Measurements from ENCODE around the gene LONP1.

Gene LONP1

DNA sequence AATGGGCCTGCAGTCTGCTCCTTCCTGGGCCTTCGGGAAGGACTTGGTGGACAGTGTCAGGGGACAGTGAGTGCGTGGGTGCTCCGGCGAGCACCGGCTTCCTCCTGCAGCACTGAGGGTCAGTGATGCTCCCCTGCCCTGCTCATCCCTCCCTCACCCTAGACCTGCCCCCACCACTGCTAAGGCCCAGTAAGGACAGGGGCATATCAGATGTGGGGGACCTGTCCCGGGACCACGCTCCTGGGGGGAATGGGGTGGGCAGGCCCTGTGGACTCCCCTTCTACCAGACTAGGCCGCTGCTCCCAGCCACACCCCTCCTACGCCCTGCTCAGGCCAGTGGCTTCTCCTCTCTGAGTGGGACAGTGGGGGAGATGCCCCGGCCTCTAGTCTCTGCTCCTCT is 42.8 kb downstream of the LONP1 start:
- no peak for DNase-seq

DNA sequence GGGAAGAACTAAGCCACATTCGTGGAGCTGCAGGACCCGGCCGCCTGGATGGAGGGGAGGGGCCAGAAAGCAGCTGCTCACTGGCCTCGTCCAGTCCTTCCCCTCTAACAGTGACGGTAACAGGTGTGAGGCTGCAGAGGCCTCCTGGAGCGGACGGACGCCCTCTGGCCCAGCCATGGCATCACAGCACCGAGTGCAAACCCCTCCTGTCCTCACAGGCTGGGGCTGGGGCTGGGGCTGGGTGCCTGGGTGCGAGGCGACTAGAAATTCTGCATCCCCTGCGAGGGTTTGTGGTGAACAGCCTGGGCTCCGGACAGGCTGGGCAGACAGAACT is 43.2 kb downstream of the LONP1 start:
- no peak for DNase-seq

DNA sequence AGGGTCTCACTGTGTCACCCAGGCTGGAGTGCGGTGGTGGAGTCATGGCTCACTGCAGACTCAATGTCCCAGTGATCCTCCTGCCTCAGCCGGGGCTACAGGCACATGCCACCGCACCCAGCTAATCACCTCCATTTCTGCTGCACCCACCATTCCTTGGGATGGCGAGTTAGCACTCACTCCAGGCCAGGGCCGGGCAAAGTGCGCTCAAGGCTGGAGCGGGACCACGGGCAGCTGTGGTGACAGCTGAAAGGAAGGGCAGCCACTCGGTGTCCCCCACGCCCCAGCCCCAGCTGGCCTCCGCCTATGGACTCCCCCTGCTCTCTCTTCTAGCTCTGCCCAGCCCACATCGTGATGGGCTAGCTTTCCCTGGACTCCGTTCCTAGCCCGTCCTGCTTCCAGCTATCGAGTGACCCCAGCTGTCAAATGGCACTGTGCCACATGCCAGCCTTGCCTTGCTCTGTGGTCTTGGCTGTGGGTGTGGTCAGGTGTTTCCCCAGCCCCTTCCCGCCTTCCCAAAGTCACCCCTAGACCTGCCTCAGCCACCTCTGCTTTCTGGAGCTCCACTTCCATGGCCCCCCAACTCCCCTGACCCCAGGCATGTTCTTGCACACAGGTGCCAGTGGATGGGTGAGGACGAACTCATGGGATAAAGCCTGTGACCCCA is 43.7 kb downstream of the LONP1 start:
- DNase-seq: no peak

- no peak for DNase-seq
Observed at GRCh38 chr19:5674714-5675113, 45.2 kb downstream of the LONP1 start.

GRCh38 chr19:5673752-5674151 is 46.2 kb downstream of the LONP1 start:
- no peak for DNase-seq

GRCh38 chr19:5672708-5673459 is 47.1 kb downstream of the LONP1 start:
- no peak for DNase-seq

- DNase-seq: no peak
Observed at GRCh38 chr19:5671600-5671999, 48.3 kb downstream of the LONP1 start.

DNA sequence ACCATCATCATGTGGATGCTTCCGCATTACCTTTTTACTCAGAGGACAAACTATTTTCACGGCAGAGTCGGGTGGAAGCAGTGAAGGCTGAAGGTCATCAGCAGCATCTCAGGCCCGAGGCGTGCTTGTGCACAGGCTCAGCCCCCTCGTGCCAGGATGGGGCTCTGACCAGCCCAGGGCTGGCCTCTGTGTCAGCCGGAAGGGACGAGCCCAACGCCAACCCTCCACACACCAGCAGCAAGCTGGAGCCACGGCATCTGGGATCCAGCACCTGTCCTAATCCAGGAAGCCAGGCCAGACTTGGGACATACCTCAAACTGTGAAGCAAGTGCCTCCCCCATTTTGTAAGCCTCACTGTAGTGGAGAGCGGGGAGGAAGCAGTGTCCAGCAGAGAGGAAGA is 50.7 kb downstream of the LONP1 start:
- DNase-seq: no peak

DNA sequence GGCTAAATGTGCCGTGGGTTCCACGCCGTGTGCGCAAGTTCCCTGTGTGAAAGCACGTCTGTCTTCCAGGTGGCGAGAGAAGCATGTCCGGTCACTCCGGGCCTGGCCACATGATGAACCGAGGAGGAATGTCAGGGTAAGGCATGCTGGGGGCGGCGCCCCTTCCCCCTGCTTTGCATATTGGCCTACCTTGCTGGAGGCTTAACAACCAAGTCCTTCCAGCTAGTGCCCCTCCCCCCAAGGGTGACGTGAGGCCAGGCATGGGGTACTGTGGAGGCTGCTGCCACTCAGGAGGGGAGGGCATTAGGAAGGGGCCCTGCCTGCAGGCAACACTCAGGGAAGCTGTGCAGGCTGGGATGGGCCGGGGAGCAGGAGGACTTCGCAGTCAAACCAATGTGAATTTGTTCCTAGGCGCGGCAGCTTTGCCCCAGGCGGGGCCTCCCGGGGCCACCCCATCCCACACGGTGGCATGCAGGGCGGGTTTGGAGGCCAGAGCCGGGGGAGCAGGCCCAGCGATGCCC is 52.1 kb downstream of the LONP1 start:
- no peak for DNase-seq

DNA sequence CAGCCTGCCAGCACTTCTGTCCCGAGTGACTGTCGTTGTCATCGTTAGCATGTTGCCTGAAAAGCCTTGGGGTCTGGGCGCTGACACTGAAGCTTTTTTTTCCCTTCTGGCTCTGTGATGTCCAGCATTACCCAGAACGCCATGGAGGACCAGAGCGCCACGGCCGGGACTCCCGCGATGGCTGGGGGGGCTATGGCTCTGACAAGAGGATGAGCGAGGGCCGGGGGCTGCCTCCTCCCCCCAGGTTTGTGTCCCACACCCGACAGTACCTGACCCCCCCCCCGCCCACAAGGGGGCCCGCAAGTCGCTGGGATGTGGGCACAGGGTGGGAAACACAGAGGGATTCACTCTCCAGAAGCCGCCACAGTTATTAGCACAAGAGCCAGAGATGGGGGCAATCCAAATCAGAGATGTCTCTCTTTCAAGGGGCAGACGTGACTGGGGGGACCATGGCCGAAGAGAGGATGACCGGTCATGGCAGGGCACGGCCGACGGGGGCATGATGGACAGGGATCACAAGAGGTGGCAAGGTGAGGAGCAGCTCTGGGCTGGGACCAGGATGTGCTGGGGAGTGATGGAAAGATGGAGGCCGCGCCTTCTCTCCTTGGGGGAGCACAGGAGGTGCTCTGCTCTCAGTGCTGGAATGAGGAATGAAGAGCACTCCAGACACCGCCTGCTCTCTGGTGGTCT is 52.9 kb downstream of the LONP1 start:
- DNase-seq: no peak

DNA sequence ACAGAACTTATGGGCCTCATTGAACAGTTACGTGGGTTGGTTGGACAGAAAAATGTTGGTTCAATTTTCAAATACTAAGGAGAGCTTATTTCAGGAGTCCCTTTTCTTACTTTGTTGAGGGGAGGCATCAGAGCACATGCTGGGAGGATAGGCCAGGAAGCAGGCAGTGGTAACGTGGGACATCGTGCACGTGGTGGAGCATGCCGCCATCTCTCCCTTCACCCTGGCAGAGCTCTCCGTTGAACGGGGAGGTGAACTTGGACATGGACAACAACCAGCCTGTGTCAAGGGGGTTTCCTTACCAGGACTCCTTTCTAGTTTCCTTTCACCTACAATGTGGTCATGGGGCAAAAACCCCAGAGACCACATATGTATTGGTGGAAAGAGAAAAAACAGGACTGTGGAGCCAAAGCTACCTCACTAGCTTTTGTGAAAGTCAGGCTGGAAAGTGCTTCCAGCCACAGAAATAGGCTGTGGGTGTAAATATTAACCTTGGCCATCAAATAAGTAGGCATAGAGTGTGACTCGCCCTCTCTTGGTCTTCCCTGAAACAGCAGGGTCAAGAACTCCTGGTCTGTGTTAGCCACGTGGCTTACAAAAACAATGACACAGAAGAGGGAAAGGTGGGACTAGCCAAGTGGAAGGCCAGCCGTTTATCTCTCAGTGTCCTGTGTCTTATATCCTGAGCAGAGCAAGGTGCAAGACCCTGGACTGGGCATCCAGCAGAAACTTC is 54.0 kb downstream of the LONP1 start:
- DNase-seq: no peak

DNA sequence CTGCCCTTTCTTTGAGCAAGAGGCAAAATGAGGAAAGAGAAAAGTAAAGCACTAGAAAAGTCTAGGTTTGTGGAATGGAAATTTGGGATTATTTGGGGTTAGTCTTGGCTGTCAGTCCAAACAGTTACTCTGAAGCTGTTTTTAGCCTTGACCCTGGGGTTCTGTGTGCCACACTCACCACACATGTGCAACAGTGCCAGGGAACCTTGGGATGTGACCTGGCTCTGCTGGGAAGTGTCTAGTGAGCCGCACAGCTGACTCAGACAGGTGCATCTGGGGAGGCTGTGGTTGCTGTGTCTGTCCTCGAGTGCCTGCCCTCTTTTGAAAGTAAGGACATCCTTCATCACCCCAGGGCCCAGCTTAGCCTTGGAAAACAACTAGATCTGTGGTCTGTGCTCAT is 55.4 kb downstream of the LONP1 start:
- no peak for DNase-seq

GRCh38 chr19:5663904-5664303 is 56.0 kb downstream of the LONP1 start:
- no peak for DNase-seq

GRCh38 chr19:5661483-5661882 is 58.5 kb downstream of the LONP1 start:
- DNase-seq: no peak

DNA sequence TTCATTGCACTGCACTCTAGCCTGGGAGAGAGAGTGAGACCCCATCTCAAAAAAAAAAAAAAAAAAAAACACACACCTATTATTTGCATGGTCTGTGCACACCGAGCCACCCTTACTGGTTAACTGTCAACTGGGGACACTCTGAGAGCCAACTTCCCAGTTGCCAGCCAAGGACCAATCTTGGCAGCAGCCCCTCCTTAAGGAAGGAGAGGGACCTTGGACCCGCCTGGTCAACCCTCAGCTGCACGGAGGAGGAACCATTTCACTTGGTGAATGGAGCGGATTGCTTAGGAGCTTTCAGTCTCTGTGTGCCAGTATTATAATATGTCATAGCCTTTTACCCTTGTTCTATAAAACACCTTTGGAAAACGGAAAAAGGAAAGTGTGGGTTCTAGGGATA is 64.5 kb downstream of the LONP1 start:
- DNase-seq: no peak

DNA sequence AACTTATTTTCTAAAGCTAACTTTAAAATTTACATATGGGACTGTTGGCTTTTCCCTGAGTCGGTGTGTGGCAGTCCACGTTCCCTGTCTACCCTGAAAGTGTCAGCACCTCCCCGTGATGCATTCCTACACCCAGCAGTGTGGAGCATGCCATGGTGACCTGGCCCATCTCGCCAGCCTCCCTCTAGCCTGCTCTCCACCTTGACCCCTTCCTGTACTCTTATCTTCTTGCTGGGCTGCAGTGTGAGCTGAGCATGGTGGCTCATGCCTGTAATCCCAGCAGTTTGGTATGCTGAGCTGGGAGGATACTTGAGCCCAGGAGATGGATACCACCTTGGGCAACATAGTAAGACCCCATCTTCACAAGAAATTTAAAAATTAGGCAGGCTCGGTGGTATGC is 65.0 kb downstream of the LONP1 start:
- DNase-seq: no peak

GRCh38 chr19:5652261-5652660 is 67.7 kb downstream of the LONP1 start:
- DNase-seq: no peak

- no peak for DNase-seq
Observed at GRCh38 chr19:5651361-5651760, 68.6 kb downstream of the LONP1 start.

- no peak for DNase-seq
Observed at GRCh38 chr19:5648464-5648863, 71.5 kb downstream of the LONP1 start.

DNA sequence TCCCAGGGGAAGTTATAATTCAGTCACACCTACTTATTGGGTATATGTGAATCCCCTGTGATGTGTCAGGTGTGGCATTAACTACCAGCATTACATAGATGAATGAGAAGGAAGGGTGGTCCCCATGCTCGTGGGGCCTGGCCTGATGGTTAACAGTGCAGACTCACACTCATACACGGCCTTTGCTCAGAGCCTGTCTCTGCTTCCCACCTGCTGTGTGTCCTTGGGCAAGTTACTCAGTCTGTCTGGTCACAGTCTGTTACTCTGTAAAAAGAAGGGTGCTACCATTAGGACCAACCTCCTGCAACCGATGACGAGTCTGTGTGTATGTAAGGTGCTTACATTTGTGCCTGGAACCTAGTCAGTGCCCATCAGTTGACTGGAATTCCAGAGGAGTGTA is 73.2 kb downstream of the LONP1 start:
- DNase-seq: no peak

GRCh38 chr19:5645409-5645808 is 74.5 kb downstream of the LONP1 start:
- no peak for DNase-seq

DNA sequence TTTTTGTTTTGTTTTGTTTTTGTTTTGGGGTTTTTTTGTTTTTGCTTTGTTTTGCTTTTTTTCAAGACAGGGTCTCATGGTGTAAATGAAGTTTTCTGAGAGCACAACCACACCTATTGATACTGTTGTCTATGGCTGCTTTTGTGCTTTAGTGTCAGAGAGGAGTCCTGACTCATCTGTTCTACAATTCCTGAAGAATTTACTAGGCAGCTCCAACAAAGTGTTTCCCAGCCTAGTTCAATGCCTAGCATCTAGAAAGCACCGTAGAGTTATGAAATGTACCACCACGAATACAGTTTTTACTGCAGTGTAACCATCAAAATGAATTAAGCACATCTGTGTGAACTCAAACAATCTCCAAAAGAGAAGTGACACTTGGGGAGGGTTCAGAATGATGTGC is 75.9 kb downstream of the LONP1 start:
- no peak for DNase-seq

GRCh38 chr19:5643060-5643459 is 76.9 kb downstream of the LONP1 start:
- DNase-seq: no peak
